ENCODE data around the gene FRMPD1. TPM values are rescaled to one million over a fixed set of nuclear protein-coding genes. Genes with fewer than 3 reads are reported as not detected.

FRMPD1 gene
- total RNA-seq, 1 experiment from 2014 or later, result 0.26 TPM

DNA sequence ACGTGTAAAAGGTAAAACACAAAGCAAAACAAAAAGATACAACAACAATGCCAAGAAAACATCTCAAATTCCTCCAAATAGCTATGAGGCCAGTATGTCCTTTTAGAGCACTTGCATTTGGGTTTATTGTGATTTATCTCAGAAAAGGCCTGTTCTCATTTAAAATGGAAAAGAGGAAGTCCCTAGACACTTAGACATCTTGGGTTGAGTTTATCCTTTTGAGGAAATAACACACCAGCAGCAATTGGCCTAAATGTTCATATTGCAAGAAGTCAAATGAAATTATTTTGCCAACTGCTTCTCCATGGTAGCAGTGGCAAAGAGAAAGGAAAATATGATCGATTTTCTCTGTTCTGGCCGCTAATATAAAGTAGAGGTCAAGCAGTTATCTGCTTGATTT is 59.3 kb downstream of the FRMPD1 start:
- POLR2A ChIA-PET, result interaction anchor here (0.7 kb wide), 1 partner anchor 134 kb away, joined by 3 read pairs; no protein-coding TSS in a partner anchor
- Mint-ChIP-seq H3K27ac (no peak overlapping the region), H3K9me3 (no peaks in the 10 kb centered on the region), H3K27me3 (ENCODE audit: low read depth) (peaks cover 10% of the 10 kb centered on the region), H3K4me3 (no peak overlapping the region), H3K36me3 (no peaks in the 10 kb centered on the region), H3K4me1 (no peaks in the 10 kb centered on the region)
- CTCF ChIA-PET, result no interaction called here
- no peak for DNase-seq (ENCODE audit: low spot score)
- ATAC-seq, result no peak
- TF ChIP-seq SMAD3 (CRISPR knock-in tag; IDR thresholded peaks at IDR 0.05; ENCODE audit: borderline replicate concordance) (no peak), PRRX2 (CRISPR knock-in tag; IDR thresholded peaks at IDR 0.05) (no peak), ZBTB21 (CRISPR knock-in tag; IDR thresholded peaks at IDR 0.05; ENCODE audit: borderline replicate concordance) (no peak), RORB (CRISPR knock-in tag; IDR thresholded peaks at IDR 0.05) (no peak), MXD4 (CRISPR knock-in tag; IDR thresholded peaks at IDR 0.05; ENCODE audit: borderline replicate concordance) (no peak), SP1 (CRISPR knock-in tag; conservative IDR thresholded peaks at IDR 0.05) (no peak), ZNF671 (CRISPR knock-in tag; IDR thresholded peaks at IDR 0.05) (no peak), JUN (CRISPR knock-in tag; IDR thresholded peaks at IDR 0.05) (no peak)
- TF ChIP-seq, protein P1, sequence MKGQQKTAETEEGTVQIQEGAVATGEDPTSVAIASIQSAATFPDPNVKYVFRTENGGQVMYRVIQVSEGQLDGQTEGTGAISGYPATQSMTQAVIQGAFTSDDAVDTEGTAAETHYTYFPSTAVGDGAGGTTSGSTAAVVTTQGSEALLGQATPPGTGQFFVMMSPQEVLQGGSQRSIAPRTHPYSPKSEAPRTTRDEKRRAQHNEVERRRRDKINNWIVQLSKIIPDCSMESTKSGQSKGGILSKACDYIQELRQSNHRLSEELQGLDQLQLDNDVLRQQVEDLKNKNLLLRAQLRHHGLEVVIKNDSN (CRISPR knock-in tag; IDR thresholded peaks at IDR 0.05), result no peak
- TF ChIP-seq, protein P2, sequence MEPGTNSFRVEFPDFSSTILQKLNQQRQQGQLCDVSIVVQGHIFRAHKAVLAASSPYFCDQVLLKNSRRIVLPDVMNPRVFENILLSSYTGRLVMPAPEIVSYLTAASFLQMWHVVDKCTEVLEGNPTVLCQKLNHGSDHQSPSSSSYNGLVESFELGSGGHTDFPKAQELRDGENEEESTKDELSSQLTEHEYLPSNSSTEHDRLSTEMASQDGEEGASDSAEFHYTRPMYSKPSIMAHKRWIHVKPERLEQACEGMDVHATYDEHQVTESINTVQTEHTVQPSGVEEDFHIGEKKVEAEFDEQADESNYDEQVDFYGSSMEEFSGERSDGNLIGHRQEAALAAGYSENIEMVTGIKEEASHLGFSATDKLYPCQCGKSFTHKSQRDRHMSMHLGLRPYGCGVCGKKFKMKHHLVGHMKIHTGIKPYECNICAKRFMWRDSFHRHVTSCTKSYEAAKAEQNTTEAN (CRISPR knock-in tag; IDR thresholded peaks at IDR 0.05), result no peak
- TF ChIP-seq, protein P3, sequence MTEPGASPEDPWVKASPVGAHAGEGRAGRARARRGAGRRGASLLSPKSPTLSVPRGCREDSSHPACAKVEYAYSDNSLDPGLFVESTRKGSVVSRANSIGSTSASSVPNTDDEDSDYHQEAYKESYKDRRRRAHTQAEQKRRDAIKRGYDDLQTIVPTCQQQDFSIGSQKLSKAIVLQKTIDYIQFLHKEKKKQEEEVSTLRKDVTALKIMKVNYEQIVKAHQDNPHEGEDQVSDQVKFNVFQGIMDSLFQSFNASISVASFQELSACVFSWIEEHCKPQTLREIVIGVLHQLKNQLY (CRISPR knock-in tag; IDR thresholded peaks at IDR 0.05), result no peak
- TF ChIP-seq, protein P4, sequence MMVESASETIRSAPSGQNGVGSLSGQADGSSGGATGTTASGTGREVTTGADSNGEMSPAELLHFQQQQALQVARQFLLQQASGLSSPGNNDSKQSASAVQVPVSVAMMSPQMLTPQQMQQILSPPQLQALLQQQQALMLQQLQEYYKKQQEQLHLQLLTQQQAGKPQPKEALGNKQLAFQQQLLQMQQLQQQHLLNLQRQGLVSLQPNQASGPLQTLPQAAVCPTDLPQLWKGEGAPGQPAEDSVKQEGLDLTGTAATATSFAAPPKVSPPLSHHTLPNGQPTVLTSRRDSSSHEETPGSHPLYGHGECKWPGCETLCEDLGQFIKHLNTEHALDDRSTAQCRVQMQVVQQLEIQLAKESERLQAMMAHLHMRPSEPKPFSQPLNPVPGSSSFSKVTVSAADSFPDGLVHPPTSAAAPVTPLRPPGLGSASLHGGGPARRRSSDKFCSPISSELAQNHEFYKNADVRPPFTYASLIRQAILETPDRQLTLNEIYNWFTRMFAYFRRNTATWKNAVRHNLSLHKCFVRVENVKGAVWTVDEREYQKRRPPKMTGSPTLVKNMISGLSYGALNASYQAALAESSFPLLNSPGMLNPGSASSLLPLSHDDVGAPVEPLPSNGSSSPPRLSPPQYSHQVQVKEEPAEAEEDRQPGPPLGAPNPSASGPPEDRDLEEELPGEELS (CRISPR knock-in tag; IDR thresholded peaks at IDR 0.05), result no peak
- TF ChIP-seq, protein P5, sequence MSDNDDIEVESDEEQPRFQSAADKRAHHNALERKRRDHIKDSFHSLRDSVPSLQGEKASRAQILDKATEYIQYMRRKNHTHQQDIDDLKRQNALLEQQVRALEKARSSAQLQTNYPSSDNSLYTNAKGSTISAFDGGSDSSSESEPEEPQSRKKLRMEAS (CRISPR knock-in tag; IDR thresholded peaks at IDR 0.05), result no peak
- TF ChIP-seq, protein P6, sequence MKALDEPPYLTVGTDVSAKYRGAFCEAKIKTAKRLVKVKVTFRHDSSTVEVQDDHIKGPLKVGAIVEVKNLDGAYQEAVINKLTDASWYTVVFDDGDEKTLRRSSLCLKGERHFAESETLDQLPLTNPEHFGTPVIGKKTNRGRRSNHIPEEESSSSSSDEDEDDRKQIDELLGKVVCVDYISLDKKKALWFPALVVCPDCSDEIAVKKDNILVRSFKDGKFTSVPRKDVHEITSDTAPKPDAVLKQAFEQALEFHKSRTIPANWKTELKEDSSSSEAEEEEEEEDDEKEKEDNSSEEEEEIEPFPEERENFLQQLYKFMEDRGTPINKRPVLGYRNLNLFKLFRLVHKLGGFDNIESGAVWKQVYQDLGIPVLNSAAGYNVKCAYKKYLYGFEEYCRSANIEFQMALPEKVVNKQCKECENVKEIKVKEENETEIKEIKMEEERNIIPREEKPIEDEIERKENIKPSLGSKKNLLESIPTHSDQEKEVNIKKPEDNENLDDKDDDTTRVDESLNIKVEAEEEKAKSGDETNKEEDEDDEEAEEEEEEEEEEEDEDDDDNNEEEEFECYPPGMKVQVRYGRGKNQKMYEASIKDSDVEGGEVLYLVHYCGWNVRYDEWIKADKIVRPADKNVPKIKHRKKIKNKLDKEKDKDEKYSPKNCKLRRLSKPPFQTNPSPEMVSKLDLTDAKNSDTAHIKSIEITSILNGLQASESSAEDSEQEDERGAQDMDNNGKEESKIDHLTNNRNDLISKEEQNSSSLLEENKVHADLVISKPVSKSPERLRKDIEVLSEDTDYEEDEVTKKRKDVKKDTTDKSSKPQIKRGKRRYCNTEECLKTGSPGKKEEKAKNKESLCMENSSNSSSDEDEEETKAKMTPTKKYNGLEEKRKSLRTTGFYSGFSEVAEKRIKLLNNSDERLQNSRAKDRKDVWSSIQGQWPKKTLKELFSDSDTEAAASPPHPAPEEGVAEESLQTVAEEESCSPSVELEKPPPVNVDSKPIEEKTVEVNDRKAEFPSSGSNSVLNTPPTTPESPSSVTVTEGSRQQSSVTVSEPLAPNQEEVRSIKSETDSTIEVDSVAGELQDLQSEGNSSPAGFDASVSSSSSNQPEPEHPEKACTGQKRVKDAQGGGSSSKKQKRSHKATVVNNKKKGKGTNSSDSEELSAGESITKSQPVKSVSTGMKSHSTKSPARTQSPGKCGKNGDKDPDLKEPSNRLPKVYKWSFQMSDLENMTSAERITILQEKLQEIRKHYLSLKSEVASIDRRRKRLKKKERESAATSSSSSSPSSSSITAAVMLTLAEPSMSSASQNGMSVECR (CRISPR knock-in tag; IDR thresholded peaks at IDR 0.05; ENCODE audit: borderline replicate concordance), result no peak
- TF ChIP-seq, protein P7, sequence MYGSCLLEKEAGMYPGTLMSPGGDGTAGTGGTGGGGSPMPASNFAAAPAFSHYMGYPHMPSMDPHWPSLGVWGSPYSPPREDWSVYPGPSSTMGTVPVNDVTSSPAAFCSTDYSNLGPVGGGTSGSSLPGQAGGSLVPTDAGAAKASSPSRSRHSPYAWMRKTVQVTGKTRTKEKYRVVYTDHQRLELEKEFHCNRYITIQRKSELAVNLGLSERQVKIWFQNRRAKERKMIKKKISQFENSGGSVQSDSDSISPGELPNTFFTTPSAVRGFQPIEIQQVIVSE (CRISPR knock-in tag; IDR thresholded peaks at IDR 0.05; ENCODE audit: borderline replicate concordance), result no peak

DNA sequence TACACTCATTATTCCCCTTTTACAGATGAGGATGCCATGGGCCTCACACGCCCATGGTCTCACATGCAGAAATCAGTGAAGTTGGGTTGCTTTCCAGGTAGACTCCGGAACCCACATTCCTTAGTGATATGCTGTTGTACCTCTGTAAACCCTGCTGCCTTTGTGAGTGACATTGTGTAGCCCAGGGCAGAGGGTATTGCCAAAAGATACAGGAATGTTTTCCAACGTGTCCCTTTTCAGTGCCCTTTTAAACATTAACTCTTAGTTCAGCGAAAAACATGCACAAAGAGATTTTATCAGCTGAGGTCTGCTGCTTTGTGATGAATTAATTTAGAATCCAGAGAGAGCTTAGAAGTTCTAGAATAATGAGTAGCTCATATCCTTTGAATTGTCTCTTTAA is 64.5 kb downstream of the FRMPD1 start:
- Mint-ChIP-seq H3K9me3 (no peaks in the 10 kb centered on the region), H3K4me1 (no peaks in the 10 kb centered on the region), H3K27ac (no peak overlapping the region), H3K36me3 (no peaks in the 10 kb centered on the region), H3K4me3 (no peak overlapping the region), H3K27me3 (ENCODE audit: low read depth) (no peaks in the 10 kb centered on the region; the same call in 1 of the 2 replicates)
- ATAC-seq, result no peak
- ChIA-PET POLR2A (no interaction called here), CTCF (interaction anchor here (1.1 kb wide), 1 partner anchor 47 kb away, joined by 3 read pairs; no protein-coding TSS in a partner anchor)
- no peak for DNase-seq (ENCODE audit: low spot score)
- TF ChIP-seq FOXJ3 (CRISPR knock-in tag; IDR thresholded peaks at IDR 0.05; ENCODE audit: borderline replicate concordance) (no peak), ELF4 (CRISPR knock-in tag; IDR thresholded peaks at IDR 0.05; ENCODE audit: low read depth) (no peak), IRF2 (CRISPR knock-in tag; IDR thresholded peaks at IDR 0.05; ENCODE audit: borderline replicate concordance, low read depth) (no peak), ZNF423 (CRISPR knock-in tag; IDR thresholded peaks at IDR 0.05) (no peak), NFATC4 (CRISPR knock-in tag; IDR thresholded peaks at IDR 0.05) (no peak), ATF1 (CRISPR knock-in tag; IDR thresholded peaks at IDR 0.05) (no peak)
- TF ChIP-seq, protein P4 (CRISPR knock-in tag; IDR thresholded peaks at IDR 0.05), result no peak
- TF ChIP-seq, protein P8, sequence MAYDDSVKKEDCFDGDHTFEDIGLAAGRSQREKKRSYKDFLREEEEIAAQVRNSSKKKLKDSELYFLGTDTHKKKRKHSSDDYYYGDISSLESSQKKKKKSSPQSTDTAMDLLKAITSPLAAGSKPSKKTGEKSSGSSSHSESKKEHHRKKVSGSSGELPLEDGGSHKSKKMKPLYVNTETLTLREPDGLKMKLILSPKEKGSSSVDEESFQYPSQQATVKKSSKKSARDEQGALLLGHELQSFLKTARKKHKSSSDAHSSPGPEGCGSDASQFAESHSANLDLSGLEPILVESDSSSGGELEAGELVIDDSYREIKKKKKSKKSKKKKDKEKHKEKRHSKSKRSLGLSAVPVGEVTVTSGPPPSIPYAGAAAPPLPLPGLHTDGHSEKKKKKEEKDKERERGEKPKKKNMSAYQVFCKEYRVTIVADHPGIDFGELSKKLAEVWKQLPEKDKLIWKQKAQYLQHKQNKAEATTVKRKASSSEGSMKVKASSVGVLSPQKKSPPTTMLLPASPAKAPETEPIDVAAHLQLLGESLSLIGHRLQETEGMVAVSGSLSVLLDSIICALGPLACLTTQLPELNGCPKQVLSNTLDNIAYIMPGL (CRISPR knock-in tag; IDR thresholded peaks at IDR 0.05), result no peak
